ENCODE measurements around the gene GSG1L.
A peak's percentile ranks its signal among the peaks of the same experiment; 100 is the strongest.

DNA sequence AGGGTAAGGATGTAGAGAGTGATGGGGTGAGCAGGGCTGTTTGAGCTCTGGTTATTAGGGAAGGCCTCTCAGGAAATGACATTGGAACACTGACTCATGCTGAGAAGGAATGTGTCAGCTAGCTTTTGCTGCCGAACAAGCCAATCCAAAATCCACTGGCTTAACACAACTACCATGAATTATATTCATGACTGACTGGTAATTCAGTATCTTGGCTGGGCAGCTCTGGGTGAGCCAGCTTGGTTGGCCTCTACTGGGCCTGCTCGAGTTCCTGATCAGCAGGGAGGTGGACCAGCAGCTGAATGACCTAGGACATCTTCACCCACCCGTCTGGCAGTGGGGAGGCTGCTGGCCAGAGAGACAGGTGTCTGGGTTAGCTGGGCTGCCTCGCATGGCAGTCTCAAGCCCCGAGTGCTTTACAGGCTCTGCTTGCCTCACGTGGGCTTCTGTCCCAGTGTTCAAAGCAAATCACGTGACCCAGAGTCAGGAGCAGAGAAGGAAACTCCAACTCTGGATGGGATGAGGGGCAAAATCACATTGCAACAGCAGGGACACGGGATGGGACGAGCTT lies 304.1 kb downstream of the GSG1L start:
- TF ChIP-seq, protein P1, sequence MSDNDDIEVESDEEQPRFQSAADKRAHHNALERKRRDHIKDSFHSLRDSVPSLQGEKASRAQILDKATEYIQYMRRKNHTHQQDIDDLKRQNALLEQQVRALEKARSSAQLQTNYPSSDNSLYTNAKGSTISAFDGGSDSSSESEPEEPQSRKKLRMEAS (IDR thresholded peaks at IDR 0.05), result no peak
- TF ChIP-seq TAF1 (IDR thresholded peaks at IDR 0.05; ENCODE audit: low read depth) (no peak), EP300 (IDR thresholded peaks at IDR 0.05; ENCODE audit: borderline replicate concordance) (no peak), NFIC (IDR thresholded peaks at IDR 0.05) (no peak)
- TF ChIP-seq, protein P2, sequence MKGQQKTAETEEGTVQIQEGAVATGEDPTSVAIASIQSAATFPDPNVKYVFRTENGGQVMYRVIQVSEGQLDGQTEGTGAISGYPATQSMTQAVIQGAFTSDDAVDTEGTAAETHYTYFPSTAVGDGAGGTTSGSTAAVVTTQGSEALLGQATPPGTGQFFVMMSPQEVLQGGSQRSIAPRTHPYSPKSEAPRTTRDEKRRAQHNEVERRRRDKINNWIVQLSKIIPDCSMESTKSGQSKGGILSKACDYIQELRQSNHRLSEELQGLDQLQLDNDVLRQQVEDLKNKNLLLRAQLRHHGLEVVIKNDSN (IDR thresholded peaks at IDR 0.05), result 0 out of 2 replicates have a peak, but pooled peaks have one; percentile 10
